Loucy (cell line): ENCODE data around the gene TIMM10B.

Source experiments
- CTCF ChIP-seq: fragments of 200-600 bp; sonication (generic); conservative IDR thresholded peaks from 2 replicates; pipeline ENCODE4 v1.5.1; 2014; ENCODE audit warnings: mild to moderate bottlenecking, antibody characterized with exemption, low read length
- EZH2phosphoT487 ChIP-seq: fragments of 200-600 bp; IDR thresholded peaks from 2 replicates; pipeline ENCODE4 v1.6.1; 2018; ENCODE audit warnings: antibody characterized with exemption, mild to moderate bottlenecking, moderate library complexity, borderline replicate concordance

GRCh38 chr11:6452219-6452618 lies 29.1 kb upstream of the TIMM10B start:
- TF ChIP-seq CTCF, result no peak
- no peak for TF ChIP-seq EZH2phosphoT487
